HPDE6-E6E7 (cell line): ENCODE measurements around the gene CIBAR2.

Experiments
- DNase-seq: peaks from one replicate; pipeline ENCODE4 v3.0.0; 2011; ENCODE audit warnings: missing footprints; ENCODE audit errors: extremely low spot score

Gene CIBAR2

GRCh38 chr16:85144026-85144915, 32.0 kb upstream of the CIBAR2 start:
- no peak for DNase-seq

GRCh38 chr16:85142771-85143211, 30.5 kb upstream of the CIBAR2 start:
- DNase-seq, result no peak

DNA sequence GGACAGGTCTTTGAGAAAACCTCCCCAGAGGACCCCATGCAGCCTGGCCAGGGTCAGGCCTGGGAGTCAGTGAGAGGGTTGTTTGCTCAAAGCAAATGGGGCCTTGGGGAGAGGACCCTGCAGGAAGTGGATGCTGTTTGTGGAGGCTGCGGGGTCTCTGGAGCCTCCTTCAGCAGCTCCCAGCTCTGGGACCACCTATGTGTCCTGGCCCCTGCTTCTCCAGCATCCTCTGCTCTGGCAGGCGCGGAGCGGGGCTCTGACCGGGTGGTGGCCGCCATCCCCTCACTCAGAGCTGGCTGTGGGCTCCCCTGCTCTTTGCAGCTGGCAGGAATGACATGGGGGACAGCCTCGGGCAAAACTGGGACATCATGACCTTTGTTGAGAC, 29.8 kb upstream of the CIBAR2 start:
- no peak for DNase-seq

- no peak for DNase-seq
Observed at GRCh38 chr16:85141491-85142128, 29.3 kb upstream of the CIBAR2 start.

- DNase-seq, result no peak
Observed at GRCh38 chr16:85140455-85141012, 28.3 kb upstream of the CIBAR2 start.

DNA sequence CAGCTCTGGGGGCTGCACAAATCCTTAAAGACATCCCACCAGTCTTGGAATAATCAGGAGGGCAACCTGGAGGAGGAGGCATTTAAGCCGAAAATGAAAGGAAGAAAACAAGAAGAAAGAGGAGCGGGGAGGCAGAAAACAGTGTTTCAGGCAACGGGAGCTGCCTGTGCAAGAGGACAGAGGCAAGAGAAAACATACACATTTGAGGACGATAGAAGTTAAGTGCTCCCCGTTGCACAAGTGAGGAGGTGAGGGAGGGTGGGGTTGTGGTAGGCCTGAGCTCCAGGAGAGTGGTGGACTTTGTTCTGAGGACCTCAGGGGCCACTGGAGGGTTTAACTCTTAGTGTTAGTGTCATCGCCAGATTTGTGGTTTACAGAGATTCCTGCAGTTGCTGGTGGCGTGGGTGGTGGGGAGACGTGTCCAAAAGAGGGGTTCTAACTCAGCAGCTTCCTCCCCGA, 27.6 kb upstream of the CIBAR2 start:
- no peak for DNase-seq

GRCh38 chr16:85138825-85139627, 26.8 kb upstream of the CIBAR2 start:
- no peak for DNase-seq

- no peak for DNase-seq
Observed at GRCh38 chr16:85138073-85138824, 26.0 kb upstream of the CIBAR2 start.

- DNase-seq, result peak; percentile 54
Observed at GRCh38 chr16:85137323-85138072, 25.2 kb upstream of the CIBAR2 start.

GRCh38 chr16:85136702-85137322, 24.5 kb upstream of the CIBAR2 start:
- no peak for DNase-seq

- DNase-seq, result no peak
Observed at GRCh38 chr16:85136213-85136701, 24.0 kb upstream of the CIBAR2 start.

DNA sequence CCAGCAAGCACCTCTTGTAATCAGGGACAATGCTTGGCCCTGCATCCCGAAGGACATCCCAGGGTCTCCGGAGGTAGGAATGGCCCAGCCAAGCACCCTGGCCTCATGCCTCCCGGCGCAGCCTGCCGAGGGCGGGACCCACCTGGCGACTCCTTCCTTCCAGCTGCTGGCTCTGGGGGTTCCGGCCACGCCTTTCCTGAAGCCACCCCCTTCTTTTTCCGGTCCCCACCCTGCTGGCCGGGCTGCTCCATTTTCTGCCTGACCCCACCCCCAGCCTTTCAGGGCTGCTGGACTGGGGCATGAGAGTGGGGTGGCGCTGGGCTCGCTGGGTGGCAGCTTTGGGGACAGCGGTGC, 22.5 kb upstream of the CIBAR2 start:
- no peak for DNase-seq

DNA sequence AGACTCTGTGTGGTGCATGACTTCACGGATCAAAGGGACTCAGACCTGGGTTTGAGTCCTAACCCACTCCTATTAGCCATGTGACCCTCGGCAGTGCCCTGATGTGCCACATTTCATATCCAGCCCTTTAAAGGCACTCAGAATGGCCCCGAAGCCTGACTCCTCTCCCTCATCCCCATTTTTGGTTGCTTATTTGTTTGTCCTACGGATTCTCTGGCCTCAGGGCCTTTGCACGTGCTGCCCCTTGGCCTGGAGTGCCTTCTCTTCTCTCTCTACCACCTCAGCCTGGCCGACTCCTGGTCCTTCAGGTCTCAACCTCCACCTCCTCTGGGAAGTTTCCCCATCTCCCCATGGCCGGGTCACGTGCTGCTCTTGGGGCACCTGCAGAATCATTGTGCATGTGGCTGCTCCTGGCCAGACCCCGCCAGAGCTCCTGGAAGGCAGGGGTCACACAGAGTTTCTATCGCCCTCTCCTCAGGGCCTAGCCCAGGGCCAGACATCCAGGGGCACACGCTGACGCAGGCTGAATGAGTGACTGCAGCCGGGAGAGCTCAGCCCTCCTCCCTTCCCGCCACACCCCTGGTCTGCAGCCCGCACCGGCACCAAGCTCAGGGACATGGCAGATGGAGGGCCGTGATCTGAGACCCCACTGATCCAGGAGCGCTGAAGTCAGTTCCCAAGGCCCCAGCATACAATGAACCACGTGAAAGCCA, 22.0 kb upstream of the CIBAR2 start:
- no peak for DNase-seq

- no peak for DNase-seq
Observed at GRCh38 chr16:85133290-85133599, 21.0 kb upstream of the CIBAR2 start.

- DNase-seq, result no peak
Observed at GRCh38 chr16:85132456-85133289, 20.4 kb upstream of the CIBAR2 start.

DNA sequence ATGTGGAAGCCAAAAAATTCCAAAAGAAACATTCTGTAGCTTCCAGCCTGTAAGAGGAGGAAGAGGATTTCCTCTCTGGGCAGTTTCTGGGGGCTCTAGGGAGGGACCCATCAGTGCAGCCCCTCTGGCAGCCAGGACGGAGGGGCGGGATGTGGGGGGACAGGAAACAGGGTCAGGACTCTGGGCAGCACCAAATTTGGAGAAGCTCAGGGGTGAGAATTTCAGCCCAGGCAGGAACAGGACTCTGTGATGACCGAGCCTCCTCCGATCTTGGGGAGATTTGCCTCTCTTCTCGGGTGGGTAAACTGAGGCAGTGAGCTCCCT, 18.4 kb upstream of the CIBAR2 start:
- DNase-seq, result no peak

DNA sequence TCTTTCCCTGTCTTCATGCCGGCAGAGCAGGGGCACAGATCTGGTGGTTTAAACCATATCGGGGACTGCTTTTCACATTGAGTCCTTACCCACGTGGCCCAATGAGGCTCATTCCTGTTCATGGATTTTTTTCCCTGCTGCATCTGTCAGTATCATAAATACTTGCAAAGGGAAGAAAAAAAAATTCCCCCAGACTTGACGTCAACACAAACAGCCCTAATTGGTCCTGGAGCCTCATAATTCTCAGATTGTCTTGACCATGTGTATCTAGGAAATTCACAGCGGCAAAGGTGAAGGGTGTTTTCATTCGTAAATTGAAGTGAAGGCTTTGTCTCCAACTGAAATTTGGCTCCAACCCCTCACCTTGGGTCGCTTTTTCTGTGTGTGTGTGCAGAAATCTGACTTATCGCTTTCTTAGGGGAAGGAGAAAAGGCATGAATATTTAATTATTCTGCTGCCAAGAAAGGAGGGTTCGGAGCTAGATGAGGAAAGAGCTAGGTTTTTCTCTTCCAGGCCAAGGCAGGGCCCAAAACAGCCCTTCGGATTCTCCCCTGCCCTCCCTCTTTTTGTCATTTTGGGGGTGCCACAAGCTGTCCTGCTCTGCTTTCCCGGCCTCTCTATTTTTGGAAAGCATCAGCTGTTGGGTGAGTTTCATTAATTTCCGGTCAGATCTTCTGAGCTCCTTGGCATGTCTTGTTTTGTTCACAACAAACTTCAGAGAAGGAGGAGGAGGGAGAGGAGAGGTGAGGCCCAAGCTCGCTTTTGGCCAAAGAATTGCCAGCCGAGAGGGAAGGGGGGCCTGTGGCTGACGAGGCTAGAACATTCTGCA, 17.8 kb upstream of the CIBAR2 start:
- DNase-seq, result no peak
